HEK293 (cell line): ENCODE measurements around the gene FAM210B.

Experiments used
- KLF10 ChIP-seq: fragments of 450-650 bp; IDR thresholded peaks from 2 replicates; pipeline ENCODE4 v1.5.1; 2018; ENCODE audit warnings: missing biosample characterization, mild to moderate bottlenecking, missing genetic modification characterization
- KLF16 ChIP-seq: fragments of 450-650 bp; formaldehyde crosslinking; IDR thresholded peaks from 2 replicates; pipeline ENCODE4 v1.5.1; 2017; ENCODE audit warnings: missing biosample characterization, missing genetic modification characterization
- KLF7 ChIP-seq: fragments of 450-650 bp; formaldehyde crosslinking; IDR thresholded peaks from 2 replicates; pipeline ENCODE4 v1.5.1; 2016; ENCODE audit warnings: missing biosample characterization, missing genetic modification characterization, borderline replicate concordance
- PRDM1 ChIP-seq: fragments of 450-650 bp; formaldehyde crosslinking; IDR thresholded peaks from 2 replicates; pipeline ENCODE4; 2016; ENCODE audit warnings: missing biosample characterization, missing genetic modification characterization
- PRDM4 ChIP-seq: fragments of 450-650 bp; formaldehyde crosslinking; IDR thresholded peaks from 2 replicates; pipeline ENCODE4 v1.5.1; 2017; ENCODE audit warnings: missing biosample characterization, missing genetic modification characterization
- SCRT1 ChIP-seq: fragments of 450-650 bp; formaldehyde crosslinking; IDR thresholded peaks from 2 replicates; pipeline ENCODE4 v1.5.1; 2016; ENCODE audit warnings: missing biosample characterization, missing genetic modification characterization, borderline replicate concordance
- SCRT2 ChIP-seq: fragments of 450-650 bp; formaldehyde crosslinking; IDR thresholded peaks from 2 replicates; pipeline ENCODE4 v1.5.1; 2016; ENCODE audit warnings: missing biosample characterization, missing genetic modification characterization
- SETDB1 ChIP-seq: IDR thresholded peaks from one replicate; pipeline ENCODE4 v1.6.1; 2017; ENCODE audit warnings: mild to moderate bottlenecking, low read length, moderate library complexity, mixed read lengths; ENCODE audit not compliant: insufficient read length
- SP3 ChIP-seq: fragments of 450-650 bp; formaldehyde crosslinking; IDR thresholded peaks from 2 replicates; pipeline ENCODE4 v1.5.1; 2016; ENCODE audit warnings: missing biosample characterization, missing genetic modification characterization
- YY1 ChIP-seq: fragments of 450-650 bp; formaldehyde crosslinking; IDR thresholded peaks from 2 replicates; pipeline ENCODE4 v1.5.1; 2018; ENCODE audit warnings: missing biosample characterization, missing genetic modification characterization
- ZNF10 ChIP-seq: fragments of 450-650 bp; formaldehyde crosslinking; IDR thresholded peaks from 2 replicates; pipeline ENCODE4 v1.5.1; 2017; ENCODE audit warnings: missing biosample characterization, missing genetic modification characterization
- ZNF138 ChIP-seq: fragments of 450-650 bp; formaldehyde crosslinking; IDR thresholded peaks from 2 replicates; pipeline ENCODE4 v1.5.1; 2016; ENCODE audit warnings: missing biosample characterization, missing genetic modification characterization, borderline replicate concordance
- ZNF148 ChIP-seq: fragments of 450-650 bp; formaldehyde crosslinking; IDR thresholded peaks from 2 replicates; pipeline ENCODE4 v1.5.0; 2017; ENCODE audit warnings: missing biosample characterization, missing genetic modification characterization, borderline replicate concordance
- ZNF157 ChIP-seq: fragments of 450-650 bp; formaldehyde crosslinking; IDR thresholded peaks from 2 replicates; pipeline ENCODE4 v1.5.1; 2016; ENCODE audit warnings: missing biosample characterization, missing genetic modification characterization
- ZNF169 ChIP-seq: fragments of 450-650 bp; formaldehyde crosslinking; IDR thresholded peaks from 2 replicates; pipeline ENCODE4 v1.5.1; 2016; ENCODE audit warnings: missing biosample characterization, missing genetic modification characterization
- ZNF184 ChIP-seq: fragments of 450-650 bp; IDR thresholded peaks from 2 replicates; pipeline ENCODE4 v1.5.1; 2018; ENCODE audit warnings: missing biosample characterization, mild to moderate bottlenecking, missing genetic modification characterization
- ZNF223 ChIP-seq: fragments of 450-650 bp; formaldehyde crosslinking; IDR thresholded peaks from 2 replicates; pipeline ENCODE4 v1.5.1; 2016; ENCODE audit warnings: missing biosample characterization, missing genetic modification characterization
- ZNF24 ChIP-seq: fragments of 450-650 bp; formaldehyde crosslinking; IDR thresholded peaks from 2 replicates; pipeline ENCODE4 v1.5.1; 2016; ENCODE audit warnings: missing biosample characterization, missing genetic modification characterization
- ZNF473 ChIP-seq: fragments of 450-650 bp; formaldehyde crosslinking; IDR thresholded peaks from 2 replicates; pipeline ENCODE4 v1.5.1; 2017; ENCODE audit warnings: missing biosample characterization, missing genetic modification characterization
- ZNF488 ChIP-seq: fragments of 450-650 bp; formaldehyde crosslinking; IDR thresholded peaks from 2 replicates; pipeline ENCODE4 v1.5.1; 2016; ENCODE audit warnings: missing biosample characterization, missing genetic modification characterization
- ZNF514 ChIP-seq: fragments of 450-650 bp; formaldehyde crosslinking; IDR thresholded peaks from 2 replicates; pipeline ENCODE4 v1.5.1; 2016; ENCODE audit warnings: missing biosample characterization, missing genetic modification characterization
- ZNF518A ChIP-seq: fragments of 450-650 bp; formaldehyde crosslinking; conservative IDR thresholded peaks from 2 replicates; pipeline ENCODE4 v1.5.1; 2016; ENCODE audit warnings: low read depth, missing biosample characterization, missing genetic modification characterization
- ZNF544 ChIP-seq: fragments of 450-650 bp; formaldehyde crosslinking; IDR thresholded peaks from 2 replicates; pipeline ENCODE4 v1.5.0; 2017; ENCODE audit warnings: missing biosample characterization, missing genetic modification characterization
- ZNF629 ChIP-seq: fragments of 450-650 bp; formaldehyde crosslinking; IDR thresholded peaks from 2 replicates; pipeline ENCODE4 v1.5.1; 2017; ENCODE audit warnings: missing biosample characterization, missing genetic modification characterization
- ZNF639 ChIP-seq: fragments of 450-650 bp; formaldehyde crosslinking; IDR thresholded peaks from 2 replicates; pipeline ENCODE4 v1.5.1; 2016; ENCODE audit warnings: missing biosample characterization, missing genetic modification characterization
- ZNF658 ChIP-seq: fragments of 450-650 bp; formaldehyde crosslinking; IDR thresholded peaks from 2 replicates; pipeline ENCODE4; 2016; ENCODE audit warnings: missing biosample characterization, missing genetic modification characterization
- ZNF704 ChIP-seq: fragments of 450-650 bp; formaldehyde crosslinking; IDR thresholded peaks from 2 replicates; pipeline ENCODE4 v1.5.1; 2016; ENCODE audit warnings: missing biosample characterization, missing genetic modification characterization
- ZNF830 ChIP-seq: fragments of 450-650 bp; IDR thresholded peaks from 2 replicates; pipeline ENCODE4 v1.5.0; 2018; ENCODE audit warnings: missing biosample characterization, missing genetic modification characterization, low read depth, mild to moderate bottlenecking, moderate library complexity

The FAM210B gene

GRCh38 chr20:56358600-56359211 is at the start of gene FAM210B (continued):
- TF ChIP-seq ZNF518A (tag by site-specific recombination): no peak
- TF ChIP-seq ZNF138 (tag by site-specific recombination): no peak
- TF ChIP-seq KLF10 (tag by site-specific recombination): peak; percentile 58; the same call in 1 of the 2 replicates
- no peak for TF ChIP-seq ZNF10
- no peak for TF ChIP-seq SCRT2 (tag by site-specific recombination)
- peak; percentile 51; the same call in 1 of the 2 replicates for TF ChIP-seq KLF16 (tag by site-specific recombination)
- no peak for TF ChIP-seq KLF7 (tag by site-specific recombination)
- no peak for TF ChIP-seq ZNF514 (tag by site-specific recombination)
- TF ChIP-seq PRDM1 (tag by site-specific recombination): no peak
- TF ChIP-seq SCRT1: no peak
- TF ChIP-seq ZNF658 (tag by site-specific recombination): no peak
- no peak for TF ChIP-seq ZNF184 (tag by site-specific recombination)
- no peak for TF ChIP-seq SETDB1
- TF ChIP-seq ZNF544 (tag by site-specific recombination): no peak
- no peak for TF ChIP-seq ZNF157 (tag by site-specific recombination)
- TF ChIP-seq ZNF704 (tag by site-specific recombination): no peak
- TF ChIP-seq ZNF473 (tag by site-specific recombination): no peak
- TF ChIP-seq ZNF24: no peak
- TF ChIP-seq ZNF169: no peak
- no peak for TF ChIP-seq ZNF629 (tag by site-specific recombination)
- no peak for TF ChIP-seq PRDM4 (tag by site-specific recombination)
- TF ChIP-seq ZNF830 (tag by site-specific recombination): no peak
- TF ChIP-seq YY1: no peak
- TF ChIP-seq ZNF223 (tag by site-specific recombination): no peak
- TF ChIP-seq ZNF488 (tag by site-specific recombination): no peak
- TF ChIP-seq ZNF148 (tag by site-specific recombination): no peak
- no peak for TF ChIP-seq ZNF639
- peak; percentile 97 for TF ChIP-seq SP3 (tag by site-specific recombination)
